Transverse colon (tissue), 4 donors: Measurements from ENCODE around the gene PALLD. TPM values are rescaled to one million over a fixed set of nuclear protein-coding genes. Genes with fewer than 3 reads are reported as not detected.

Source experiments
- DNase-seq: peaks from one replicate; pipeline ENCODE4 v3.0.0-alpha.2; 2019
- H3K27ac ChIP-seq, 4 donors: fragments of 200-600 bp; sonication (generic); 2 replicates each; pipeline ENCODE4 v1.5.1; 2016 to 2018; ENCODE audit warnings: inconsistent platforms in 4 of 4
- H3K27me3 ChIP-seq: fragments of 200-600 bp; sonication (generic); 2 replicates; pipeline ENCODE4 v1.5.1; 2017; ENCODE audit warnings: inconsistent platforms
- H3K36me3 ChIP-seq, 4 donors: fragments of 200-600 bp; sonication (generic); 2 replicates each; pipeline ENCODE4 v1.5.1; 2017 to 2019; ENCODE audit warnings: inconsistent platforms in 4 of 4
- H3K4me1 ChIP-seq, 4 donors: fragments of 200-600 bp; sonication (generic); 2 replicates each; pipeline ENCODE4 v1.5.1; 2017 to 2020; ENCODE audit warnings: inconsistent platforms in 4 of 4
- H3K4me3 ChIP-seq, 4 donors: fragments of 200-600 bp; sonication (generic); 1 replicate in 1 of 4; 2 replicates in 3 of 4; pipeline versions ENCODE4 v1.5.1 to v1.6.1; 2017 to 2019; ENCODE audit warnings: inconsistent platforms in 4 of 4
- H3K9me3 ChIP-seq, 2 donors: fragments of 200-600 bp; sonication (generic); 2 replicates each; pipeline ENCODE4 v1.5.1; 2017 to 2019; ENCODE audit warnings: inconsistent platforms in 2 of 2
- EP300 ChIP-seq: sonication (generic); formaldehyde crosslinking; IDR thresholded peaks from one replicate; pipeline ENCODE4 v1.6.1; 2017; ENCODE audit warnings: antibody characterized with exemption, low read depth
- POLR2A ChIP-seq: fragments of 450-650 bp; IDR thresholded peaks from one replicate; pipeline ENCODE4 v1.6.1; 2016; ENCODE audit warnings: antibody characterized with exemption, mild to moderate bottlenecking, moderate library complexity
- POLR2AphosphoS5 ChIP-seq, 3 donors: sonication (generic); formaldehyde crosslinking; IDR thresholded peaks; one replicate each; pipeline ENCODE4 v1.6.1; 2016; ENCODE audit warnings: antibody characterized with exemption in 3 of 3
- WGBS, 2 donors: methylation state at CpG; one replicate each; pipeline ENCODE4 v1.1.5; 2018; ENCODE audit warnings: low coverage in 1 of 2; 5-methylcytosine and 5-hydroxymethylcytosine counted together
- in situ Hi-C, 4 donors: fragments of 200-750 bp; cut with MboI; loops; one replicate each; pipeline versions ENCODE4 v1.15.0 to v1.15.1; 2017; ENCODE audit warnings: low sequenced_read_pairs in 3 of 4, low pct_ligation_motif_present in 1 of 4, low pct_unique_long_range_greater_than_20kb in 1 of 4
- intact Hi-C: fragments of 100-400 bp; cut with DNase I; formaldehyde crosslinking; loops from one replicate; pipeline ENCODE4 v1.15.1; 2023; ENCODE audit warnings: low total_unique reads
- total RNA-seq, 4 donors: library from RNA; depleted of rRNA; stranded (reverse); fragments of >200 nt; gene quantifications; one replicate each; pipeline ENCODE4 v1.1.0, GENCODE V29; 2016
- TF ChIP-seq, protein P1 (sequence below), 5 experiments: fragments of 200-600 bp in 3 of 5; fragments of 450-650 bp in 2 of 5; sonication (generic) in 3 of 5; IDR thresholded peaks; 1 replicate in 2 of 5; 2 replicates in 3 of 5; pipeline ENCODE4 v1.5.1; 2016 to 2017; ENCODE audit warnings: antibody characterized with exemption in 5 of 5, inconsistent platforms in 3 of 5, mild to moderate bottlenecking in 2 of 5, moderate library complexity in 1 of 5

PALLD gene
- total RNA-seq, 4 donors from 2014 or later, result 230 to 309 (median 278) TPM

DNA sequence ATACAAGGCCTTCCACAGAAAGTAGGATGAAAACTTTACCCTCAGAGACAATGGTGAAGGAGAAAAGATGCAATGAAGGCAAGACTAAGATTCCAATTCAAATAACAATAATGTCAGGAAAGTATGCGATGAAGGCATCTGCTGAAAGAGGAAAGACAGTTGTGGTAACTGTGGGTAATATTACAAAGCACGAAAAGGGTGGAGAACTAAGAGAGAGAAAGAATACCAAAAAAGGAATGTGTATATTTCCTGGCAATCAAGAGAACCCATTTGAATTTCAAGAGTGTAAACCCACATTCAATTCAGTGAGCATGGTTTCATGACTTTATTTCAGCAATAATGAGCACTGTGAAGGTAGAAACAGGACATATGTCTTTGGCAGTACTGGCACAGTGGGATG lies 225.5 kb downstream of the PALLD start:
- intact Hi-C loops, result no loop called here
- in situ Hi-C loops, result loop anchor here in 1 of 4 donors (25.0 kb wide), 1 partner anchor 190 kb away; no protein-coding TSS in a partner anchor
- no peaks in the 10 kb centered on the region for H3K9me3 ChIP-seq
- H3K4me1 ChIP-seq, result peaks cover 0 to 9% (median under 1%) of the 10 kb centered on the region in 4 donors
- H3K27me3 ChIP-seq, result no peaks in the 10 kb centered on the region
- H3K4me3 ChIP-seq, result no peak overlapping the region
- no peak for DNase-seq
- peak overlapping the region in 3 of 4 donors; percentile 6 to 27 (median 11) for H3K27ac ChIP-seq
- 42 to 43% methylated on average over 2 of the region's 2 CpGs for WGBS, 2 donors
- no peaks in the 10 kb centered on the region for H3K36me3 ChIP-seq
- no peak for TF ChIP-seq POLR2AphosphoS5 (IDR thresholded peaks at IDR 0.05)
- TF ChIP-seq POLR2A, result no peak
- TF ChIP-seq EP300, result no peak
- TF ChIP-seq, protein P1, sequence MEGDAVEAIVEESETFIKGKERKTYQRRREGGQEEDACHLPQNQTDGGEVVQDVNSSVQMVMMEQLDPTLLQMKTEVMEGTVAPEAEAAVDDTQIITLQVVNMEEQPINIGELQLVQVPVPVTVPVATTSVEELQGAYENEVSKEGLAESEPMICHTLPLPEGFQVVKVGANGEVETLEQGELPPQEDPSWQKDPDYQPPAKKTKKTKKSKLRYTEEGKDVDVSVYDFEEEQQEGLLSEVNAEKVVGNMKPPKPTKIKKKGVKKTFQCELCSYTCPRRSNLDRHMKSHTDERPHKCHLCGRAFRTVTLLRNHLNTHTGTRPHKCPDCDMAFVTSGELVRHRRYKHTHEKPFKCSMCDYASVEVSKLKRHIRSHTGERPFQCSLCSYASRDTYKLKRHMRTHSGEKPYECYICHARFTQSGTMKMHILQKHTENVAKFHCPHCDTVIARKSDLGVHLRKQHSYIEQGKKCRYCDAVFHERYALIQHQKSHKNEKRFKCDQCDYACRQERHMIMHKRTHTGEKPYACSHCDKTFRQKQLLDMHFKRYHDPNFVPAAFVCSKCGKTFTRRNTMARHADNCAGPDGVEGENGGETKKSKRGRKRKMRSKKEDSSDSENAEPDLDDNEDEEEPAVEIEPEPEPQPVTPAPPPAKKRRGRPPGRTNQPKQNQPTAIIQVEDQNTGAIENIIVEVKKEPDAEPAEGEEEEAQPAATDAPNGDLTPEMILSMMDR (IDR thresholded peaks at IDR 0.05), result no peak

- no peak overlapping the region for H3K4me3 ChIP-seq
- intact Hi-C loops (no loop called here), in situ Hi-C loops (loop anchor here in 1 of 4 donors (25.0 kb wide), 1 partner anchor 189 kb away; no protein-coding TSS in a partner anchor)
- H3K27me3 ChIP-seq, result no peaks in the 10 kb centered on the region
- no peaks in the 10 kb centered on the region for H3K9me3 ChIP-seq
- no peak for DNase-seq
- no peaks in the 10 kb centered on the region for H3K36me3 ChIP-seq
- TF ChIP-seq POLR2A, result no peak
- TF ChIP-seq, protein P1 (IDR thresholded peaks at IDR 0.05), result no peak
- TF ChIP-seq POLR2AphosphoS5 (IDR thresholded peaks at IDR 0.05), result no peak
- no peak for TF ChIP-seq EP300
- peak overlapping the region in 3 of 4 donors; percentile 24 to 40 (median 27) for H3K27ac ChIP-seq
- H3K4me1 ChIP-seq, result peaks cover 0 to 8% (median 0%) of the 10 kb centered on the region in 4 donors
- WGBS, 2 donors, result 45 to 62% methylated on average over 3 of the region's 3 CpGs
Measured at GRCh38 chr4:168723020-168723419, 226.2 kb downstream of the PALLD start.

- no peak for DNase-seq
- 56 to 69% methylated on average over 4 of the region's 4 CpGs for WGBS, 2 donors
- no peak overlapping the region for H3K4me3 ChIP-seq
- intact Hi-C loops (no loop called here), in situ Hi-C loops (loop anchor here in 1 of 4 donors (25.0 kb wide), 1 partner anchor 189 kb away; no protein-coding TSS in a partner anchor)
- TF ChIP-seq, protein P1 (IDR thresholded peaks at IDR 0.05), result no peak
- no peak for TF ChIP-seq POLR2A
- TF ChIP-seq EP300, result no peak
- no peak for TF ChIP-seq POLR2AphosphoS5 (IDR thresholded peaks at IDR 0.05)
- H3K9me3 ChIP-seq, result no peaks in the 10 kb centered on the region
- H3K4me1 ChIP-seq, result peaks cover 0 to 8% (median 0%) of the 10 kb centered on the region in 4 donors
- H3K27ac ChIP-seq, result peak overlapping the region in 3 of 4 donors; percentile 24 to 40 (median 27)
- no peaks in the 10 kb centered on the region for H3K27me3 ChIP-seq
- H3K36me3 ChIP-seq, result no peaks in the 10 kb centered on the region
Measured at GRCh38 chr4:168723569-168723968, 226.7 kb downstream of the PALLD start.

DNA sequence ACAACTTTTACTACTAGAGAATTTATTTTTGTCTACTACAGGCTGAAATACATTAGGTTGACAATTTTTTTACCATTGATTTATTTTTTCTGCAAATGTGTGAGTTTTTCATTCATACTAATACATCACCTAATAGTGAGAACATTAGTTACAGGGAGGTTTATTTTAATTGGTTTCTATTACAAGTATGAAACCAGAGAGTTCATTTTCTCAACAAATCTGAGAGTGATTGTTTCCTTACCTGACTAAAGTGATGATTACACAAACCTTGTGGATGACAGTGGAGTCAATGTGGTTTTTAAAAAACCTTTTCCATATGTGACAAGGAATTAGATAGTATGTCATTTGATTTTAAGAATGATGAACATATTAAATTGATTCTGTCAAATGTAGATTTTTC lies 227.4 kb downstream of the PALLD start:
- Histone ChIP-seq H3K36me3 (no peaks in the 10 kb centered on the region), H3K4me3 (no peak overlapping the region), H3K27ac (no peak overlapping the region), H3K27me3 (no peaks in the 10 kb centered on the region), H3K4me1 (peaks cover 0 to 8% (median 0%) of the 10 kb centered on the region in 4 donors), H3K9me3 (no peaks in the 10 kb centered on the region)
- TF ChIP-seq EP300 (no peak), POLR2A (no peak), POLR2AphosphoS5 (IDR thresholded peaks at IDR 0.05) (no peak)
- TF ChIP-seq, protein P1 (IDR thresholded peaks at IDR 0.05), result no peak
- intact Hi-C loops (no loop called here), in situ Hi-C loops (loop anchor here in 1 of 4 donors (25.0 kb wide), 1 partner anchor 188 kb away; no protein-coding TSS in a partner anchor)
- no peak for DNase-seq
